ENCODE data around the gene MSI2. TPM values are rescaled to one million over a fixed set of nuclear protein-coding genes. Genes with fewer than 3 reads are reported as not detected.

Gene MSI2
- total RNA-seq, 1 donor from 2014 or later, result 30.4 TPM

DNA sequence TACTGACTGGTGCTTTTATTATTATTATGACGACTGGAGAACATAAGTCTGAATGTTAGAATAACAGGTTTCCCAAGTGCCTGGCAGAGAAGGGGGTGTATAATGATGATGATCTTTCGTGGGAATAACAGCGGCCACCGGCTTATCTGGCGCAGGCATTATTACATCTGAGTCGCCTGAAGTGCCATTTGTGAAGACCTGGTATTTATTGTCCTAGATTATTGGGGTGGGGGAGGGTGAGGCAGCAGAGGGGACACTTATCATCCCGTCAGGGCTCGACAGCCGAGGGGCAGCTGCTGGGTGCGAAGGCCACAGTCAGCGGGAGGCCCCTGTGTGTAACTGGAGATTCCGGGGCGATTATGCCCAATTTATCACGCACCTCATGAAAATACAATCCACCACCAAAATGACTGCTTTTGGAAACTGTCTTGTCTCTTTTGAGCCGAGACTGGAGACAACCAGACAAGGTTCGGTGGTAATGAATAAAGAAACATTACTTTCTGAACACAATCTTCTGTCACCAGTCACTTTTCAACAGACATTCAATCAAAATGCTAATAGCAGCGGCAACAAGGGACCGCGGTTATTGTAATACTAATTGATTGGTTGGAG is 289.5 kb downstream of the MSI2 start:
- ATAC-seq, result no peak

DNA sequence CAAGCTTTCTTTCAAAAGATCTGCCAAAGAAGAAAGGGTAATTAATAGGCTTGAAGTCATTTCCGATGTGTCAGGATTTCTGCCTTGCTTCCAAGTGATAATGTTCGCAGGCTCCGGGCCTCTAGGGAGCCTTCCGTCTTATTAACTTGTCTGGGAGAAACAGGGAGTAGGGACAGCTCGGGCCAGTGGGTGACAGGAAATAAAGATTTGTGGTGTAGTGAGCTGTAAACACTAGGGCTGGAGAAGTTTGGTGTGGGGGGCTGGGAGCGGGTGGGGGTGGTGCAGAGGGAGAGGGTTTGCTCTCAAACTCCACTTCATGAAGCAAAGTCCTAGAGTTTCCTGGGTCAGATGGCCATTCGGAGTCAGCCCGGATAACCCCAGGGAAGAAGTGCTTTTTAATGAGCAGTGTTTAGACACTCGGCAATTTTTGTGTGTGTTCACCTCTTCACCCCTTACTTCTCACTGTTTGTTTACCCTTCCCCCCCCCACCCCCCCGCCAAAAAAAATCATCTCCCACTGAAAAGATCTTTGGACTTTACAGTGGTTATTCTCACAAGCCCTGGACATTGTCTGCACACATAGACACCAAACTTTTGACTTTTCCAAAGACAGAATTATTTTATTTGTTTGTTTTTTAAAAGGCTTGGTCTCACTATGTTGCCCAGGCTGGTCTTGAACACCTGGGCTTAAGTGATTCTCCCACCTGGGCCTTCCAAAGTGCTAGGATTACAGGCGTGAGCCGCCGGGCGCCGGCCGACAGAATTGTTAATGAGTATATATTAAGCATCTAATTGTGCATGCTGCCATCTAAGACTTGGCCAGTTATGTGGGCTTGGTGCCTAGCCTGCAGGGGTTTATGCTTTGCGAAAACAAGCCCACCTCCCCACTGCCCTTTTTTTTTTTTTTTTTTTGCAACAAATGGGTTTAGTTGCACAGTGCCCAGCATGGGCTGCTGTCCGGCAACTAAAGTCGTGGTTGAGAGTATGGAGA is 292.4 kb downstream of the MSI2 start:
- no peak for ATAC-seq

DNA sequence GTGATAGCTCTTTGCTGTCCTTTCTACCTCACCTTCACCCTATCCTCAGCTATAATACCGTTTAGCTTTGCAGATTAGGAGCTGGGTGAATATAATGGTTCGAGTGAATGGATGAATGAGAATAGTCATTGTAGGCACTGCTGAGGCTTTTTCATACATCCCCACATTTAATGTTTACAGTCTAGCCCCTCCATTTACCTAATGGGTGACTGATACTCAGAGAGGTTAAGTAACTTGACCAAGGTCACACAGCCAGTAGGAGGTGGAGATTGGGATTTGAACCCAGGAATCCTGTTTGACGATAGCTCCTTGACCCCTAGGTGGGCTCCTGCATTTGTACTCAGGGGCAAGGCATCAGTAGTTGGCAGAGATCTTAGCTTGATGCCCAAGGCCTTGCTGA is 293.1 kb downstream of the MSI2 start:
- no peak for ATAC-seq

DNA sequence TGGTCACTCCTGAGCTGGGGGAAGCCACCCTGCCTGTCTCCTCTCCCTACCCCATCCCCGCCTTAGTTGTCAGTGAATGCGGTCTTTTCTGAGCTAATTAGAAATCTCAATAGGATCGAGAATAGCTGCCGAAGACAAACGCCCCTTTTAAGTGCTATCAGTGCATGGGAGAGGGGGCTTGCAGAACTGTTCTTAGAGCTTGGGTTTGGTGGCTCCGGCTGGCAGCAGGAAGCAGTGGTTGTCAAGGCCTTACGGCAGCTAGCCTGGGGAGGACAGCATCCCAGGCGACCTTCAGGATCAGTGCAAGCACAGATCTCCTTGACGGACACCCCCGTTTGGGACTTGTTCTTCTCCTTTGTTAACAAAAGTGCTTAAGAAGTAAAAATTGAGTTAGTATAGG is 293.7 kb downstream of the MSI2 start:
- ATAC-seq, result no peak

DNA sequence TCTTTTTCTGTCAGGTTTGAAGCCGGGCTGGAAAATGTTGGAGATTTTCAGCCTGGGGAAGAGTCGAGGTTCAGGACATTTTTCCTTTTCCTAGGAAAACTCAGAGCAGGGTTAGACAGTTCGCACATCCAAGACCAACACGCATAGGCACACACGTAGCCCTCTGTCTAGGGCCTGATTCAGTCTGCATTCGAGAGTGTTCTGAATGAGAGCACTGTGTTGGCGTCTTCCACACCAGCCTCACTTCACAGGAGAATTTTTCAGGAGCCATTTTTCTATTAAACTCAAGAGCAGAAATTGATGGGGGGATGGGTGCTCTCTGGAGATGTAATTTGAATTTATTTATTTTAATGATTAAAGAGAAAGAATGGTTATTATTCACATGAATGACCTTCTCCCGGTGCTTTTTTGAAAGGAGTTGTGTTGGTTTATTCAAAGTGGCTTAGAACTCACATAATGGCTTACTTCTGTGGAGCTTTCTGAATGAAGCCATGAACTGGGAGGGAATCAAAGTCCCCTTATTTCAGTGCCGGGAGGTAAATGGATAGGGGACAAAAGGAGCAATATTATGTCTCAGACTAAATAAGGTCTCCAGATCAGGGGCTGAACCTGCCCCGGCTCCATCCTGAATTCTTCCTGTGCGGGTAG is 294.5 kb downstream of the MSI2 start:
- no peak for ATAC-seq

DNA sequence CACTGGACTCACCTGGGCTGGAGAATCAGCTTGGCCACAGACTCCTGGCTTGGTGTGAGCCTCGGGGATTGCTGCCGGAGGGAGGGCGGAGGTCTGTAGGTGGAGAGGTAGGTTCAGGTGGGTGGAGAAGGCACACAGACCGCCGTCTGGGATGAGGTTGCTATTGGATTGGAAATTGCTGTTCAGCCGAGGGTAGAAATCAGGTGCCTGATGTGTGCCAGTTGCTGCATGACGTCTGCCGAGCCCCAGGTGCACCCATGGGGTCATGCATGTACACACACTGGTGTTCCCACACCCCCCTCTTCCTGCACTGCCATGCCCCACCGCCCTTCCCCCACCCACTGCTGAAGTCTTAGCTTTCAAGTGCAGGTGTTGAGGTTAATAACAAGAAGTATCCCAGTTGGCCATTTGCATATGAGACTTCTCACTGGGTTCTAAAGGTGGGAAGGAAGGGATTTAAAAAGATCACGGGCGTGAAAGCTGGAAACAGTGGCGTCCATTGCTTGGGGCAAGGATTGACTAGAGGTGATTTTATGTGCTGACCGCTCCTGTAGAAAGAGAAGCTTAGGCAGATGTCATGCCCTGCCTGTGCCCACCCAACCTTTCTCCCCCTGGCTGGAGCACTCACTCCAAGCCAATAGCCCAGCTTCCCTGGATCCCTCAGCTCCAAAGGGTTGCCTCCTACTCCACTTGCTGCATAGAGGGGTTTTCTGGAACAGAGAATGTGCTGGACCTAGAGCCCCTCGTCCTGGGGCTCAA is 295.2 kb downstream of the MSI2 start:
- peak; percentile 75 for ATAC-seq

DNA sequence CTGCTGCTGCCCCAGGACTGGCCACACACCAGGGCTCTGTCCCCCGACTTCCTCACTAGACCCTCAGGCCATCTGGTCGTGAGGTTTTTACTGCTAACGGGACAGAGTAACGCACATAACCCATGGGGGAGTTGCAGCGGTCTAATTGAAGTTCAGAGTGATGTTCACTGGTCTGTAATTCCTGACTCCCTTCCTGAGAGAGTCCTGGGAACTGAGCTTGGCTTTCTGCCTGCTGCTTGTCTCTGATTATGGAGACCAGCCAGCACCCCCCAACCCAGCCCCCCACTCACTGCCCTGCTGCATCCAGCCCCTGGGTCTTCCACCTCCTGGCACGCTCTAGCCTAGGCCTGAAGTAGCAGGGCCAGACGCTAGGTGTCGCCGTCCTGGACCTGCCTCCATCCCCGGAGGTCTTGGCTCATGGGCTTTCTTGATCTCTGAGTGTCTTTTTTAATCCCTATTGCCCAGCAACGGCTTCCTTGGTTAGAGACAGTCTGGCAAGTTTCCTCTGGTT is 295.8 kb downstream of the MSI2 start:
- no peak for ATAC-seq

DNA sequence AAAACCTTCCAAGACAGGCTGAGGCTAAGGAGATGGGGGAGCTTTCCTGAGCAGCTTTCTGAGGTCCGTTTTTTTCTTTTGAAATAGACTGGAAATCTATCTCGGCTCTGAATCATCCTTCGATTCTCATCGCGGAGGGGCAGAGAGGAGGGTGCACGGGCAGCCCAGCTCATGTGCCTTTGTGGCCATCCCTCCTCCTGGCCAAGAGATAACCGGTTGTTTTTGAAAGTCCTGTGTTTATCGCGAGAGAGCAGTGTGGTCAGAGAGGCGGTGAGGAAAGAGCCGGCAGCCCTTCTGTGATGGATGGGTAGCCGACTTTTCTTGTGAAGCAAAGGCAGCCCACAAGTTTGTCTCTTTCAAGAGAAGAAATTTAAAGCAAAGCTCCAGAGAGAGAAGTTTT is 297.2 kb downstream of the MSI2 start:
- no peak for ATAC-seq

DNA sequence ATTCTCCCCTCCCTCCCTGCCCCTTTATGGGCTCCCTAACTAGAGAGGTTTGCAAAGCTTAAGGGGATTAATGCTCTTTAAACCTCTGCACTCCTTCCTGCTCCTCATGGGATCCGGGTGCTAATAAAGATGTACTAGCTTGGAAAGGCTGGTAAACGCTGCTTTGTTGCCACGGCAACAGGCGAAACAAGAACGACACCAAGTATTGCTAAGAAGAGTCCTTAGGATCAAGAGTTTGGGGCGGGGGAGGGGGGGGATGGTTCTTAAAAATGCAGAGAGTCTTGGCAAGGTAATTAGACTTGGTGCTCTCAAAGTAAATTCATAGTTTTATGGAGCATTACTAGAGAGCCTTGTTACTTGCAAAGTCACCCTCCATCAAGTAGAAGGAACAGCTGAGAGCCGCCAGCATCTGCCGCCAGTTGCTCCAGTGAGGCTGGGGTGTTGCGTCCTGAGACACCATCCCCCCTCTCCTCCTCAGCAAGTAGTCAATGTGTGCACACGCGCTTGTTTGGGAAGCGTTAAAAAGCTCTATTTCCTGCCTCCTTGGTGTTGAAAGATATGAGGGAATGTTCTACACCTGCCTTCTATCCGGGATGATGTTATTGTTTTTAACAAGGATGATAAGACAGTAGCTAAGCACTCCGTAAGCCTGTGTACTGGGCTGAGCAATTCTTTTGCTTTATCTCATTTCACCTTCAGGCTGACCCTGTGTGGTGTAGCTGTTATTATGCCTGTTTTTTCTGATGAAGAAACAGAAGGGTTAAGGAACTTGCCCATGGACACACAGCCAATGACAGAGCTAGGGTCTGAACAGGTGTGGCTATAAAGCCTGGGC is 297.9 kb downstream of the MSI2 start:
- no peak for ATAC-seq

DNA sequence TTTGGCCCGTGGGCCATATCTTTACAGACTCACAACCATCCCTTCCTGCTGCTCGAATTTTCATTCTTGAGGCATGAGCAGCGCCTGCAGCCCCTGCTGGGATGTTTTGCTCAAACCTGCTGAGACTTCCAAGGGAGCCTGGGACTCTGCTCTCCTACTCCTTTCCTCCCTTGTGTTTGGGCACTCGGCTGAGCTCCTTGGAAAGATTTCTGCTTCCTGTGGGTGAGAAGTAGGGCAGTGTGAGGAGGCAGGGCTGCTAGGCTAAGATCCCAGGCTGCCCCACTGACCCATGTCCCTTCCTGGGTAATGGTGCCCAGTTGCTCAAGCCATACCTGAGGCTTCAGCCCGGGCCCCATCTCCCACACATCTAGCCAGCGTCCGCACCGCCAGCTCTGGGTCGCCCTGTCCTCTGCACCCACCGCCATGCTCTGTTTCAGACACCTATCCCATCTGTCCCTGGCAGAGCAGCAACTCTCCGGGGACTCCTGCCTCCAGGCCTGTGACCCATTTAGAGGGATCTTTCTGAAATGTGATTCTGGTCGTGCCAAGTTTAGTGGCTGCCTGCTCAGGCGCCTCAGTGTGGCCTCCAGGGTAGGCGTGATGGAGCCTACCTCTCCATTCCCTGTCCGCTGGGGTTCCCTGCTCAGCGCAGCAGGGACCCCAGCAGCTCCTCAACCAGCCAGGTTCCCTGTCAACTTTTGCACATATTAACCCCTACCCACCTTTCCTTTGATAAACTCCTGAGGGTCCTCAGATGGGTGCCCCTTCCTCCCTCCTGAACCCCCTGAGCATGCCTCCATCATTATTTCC is 298.7 kb downstream of the MSI2 start:
- ATAC-seq, result no peak

DNA sequence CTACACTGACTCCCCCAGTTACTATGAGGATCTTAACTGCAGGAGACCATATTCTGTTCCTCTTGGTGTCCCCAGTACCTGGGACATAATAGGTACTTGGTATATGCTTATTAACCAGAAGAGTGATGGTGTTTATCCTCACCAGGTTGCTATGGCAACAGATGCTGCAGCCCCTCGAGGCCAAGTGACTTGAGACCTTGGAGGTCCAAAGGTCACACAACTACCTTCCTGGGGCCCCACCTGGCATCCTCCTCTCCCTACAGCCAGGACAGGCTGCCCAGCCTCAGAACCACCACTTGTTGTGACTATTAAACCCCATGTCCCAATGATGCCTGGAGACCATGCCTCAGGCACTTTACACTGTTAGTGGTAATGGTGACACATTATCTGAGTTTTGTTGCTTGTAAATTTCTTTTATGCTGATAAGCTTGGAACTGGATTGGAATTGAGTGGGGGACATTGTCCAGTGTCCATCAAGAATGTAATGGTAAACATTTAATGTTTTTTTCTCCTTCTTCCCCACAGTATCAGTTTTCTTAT is 299.4 kb downstream of the MSI2 start:
- no peak for ATAC-seq

DNA sequence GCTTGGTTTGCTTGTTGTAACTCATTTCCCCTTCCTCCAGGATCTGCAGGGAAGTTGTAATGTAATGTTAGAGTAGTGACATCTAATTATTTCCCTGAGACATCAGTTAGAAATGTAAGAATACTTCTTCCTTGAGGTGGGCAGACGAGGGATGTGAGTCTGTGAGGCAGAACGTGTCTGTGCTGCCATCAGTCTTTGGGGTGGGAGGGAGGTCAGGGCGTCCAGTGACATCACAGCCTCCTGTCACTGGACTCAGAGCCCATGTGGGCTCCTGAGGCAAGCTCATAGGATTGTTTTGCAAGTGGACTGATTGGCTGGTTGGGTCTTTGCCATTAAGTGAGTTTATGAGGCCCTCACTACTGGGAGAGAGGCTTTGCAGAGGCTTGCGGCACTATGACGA is 300.0 kb downstream of the MSI2 start:
- no peak for ATAC-seq

DNA sequence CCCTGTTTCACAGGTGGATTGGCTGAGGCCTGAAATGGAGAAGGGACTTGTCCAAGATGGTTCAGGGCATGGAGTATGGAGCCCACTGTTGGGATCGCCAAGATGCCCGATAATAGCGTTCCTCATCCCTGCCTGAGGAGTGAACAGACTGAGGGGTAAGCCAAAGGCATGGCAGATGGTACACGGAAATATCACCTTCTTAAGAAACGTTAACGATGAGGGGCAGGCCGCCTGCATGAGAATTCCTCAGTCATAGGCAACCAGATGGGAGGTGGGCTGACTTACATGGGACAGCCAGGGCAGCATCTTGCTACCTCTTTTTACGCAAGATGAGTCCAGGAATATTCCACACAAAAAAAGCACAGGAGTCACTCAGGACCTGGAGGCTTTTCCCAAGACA is 300.7 kb downstream of the MSI2 start:
- no peak for ATAC-seq

DNA sequence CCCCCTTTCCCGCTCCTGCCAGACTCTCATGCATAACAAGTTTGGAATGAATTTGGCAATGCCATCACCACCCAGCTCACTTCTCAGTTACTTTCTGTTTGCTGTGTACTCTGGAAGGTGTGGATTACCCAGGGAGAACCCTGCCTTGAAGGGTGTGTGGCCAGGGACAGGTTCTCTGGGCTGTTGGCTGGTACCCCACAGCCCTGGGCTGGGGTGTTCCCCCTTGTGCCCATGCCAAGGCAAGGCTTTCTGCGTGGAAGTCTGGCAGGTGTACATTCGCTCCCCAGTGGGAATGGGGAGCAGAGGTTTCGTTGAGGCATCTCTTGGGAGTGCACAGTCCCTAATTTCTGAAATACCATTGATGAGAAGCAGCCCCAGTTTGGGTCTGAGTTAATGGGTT is 301.1 kb downstream of the MSI2 start:
- ATAC-seq, result peak; percentile 67

DNA sequence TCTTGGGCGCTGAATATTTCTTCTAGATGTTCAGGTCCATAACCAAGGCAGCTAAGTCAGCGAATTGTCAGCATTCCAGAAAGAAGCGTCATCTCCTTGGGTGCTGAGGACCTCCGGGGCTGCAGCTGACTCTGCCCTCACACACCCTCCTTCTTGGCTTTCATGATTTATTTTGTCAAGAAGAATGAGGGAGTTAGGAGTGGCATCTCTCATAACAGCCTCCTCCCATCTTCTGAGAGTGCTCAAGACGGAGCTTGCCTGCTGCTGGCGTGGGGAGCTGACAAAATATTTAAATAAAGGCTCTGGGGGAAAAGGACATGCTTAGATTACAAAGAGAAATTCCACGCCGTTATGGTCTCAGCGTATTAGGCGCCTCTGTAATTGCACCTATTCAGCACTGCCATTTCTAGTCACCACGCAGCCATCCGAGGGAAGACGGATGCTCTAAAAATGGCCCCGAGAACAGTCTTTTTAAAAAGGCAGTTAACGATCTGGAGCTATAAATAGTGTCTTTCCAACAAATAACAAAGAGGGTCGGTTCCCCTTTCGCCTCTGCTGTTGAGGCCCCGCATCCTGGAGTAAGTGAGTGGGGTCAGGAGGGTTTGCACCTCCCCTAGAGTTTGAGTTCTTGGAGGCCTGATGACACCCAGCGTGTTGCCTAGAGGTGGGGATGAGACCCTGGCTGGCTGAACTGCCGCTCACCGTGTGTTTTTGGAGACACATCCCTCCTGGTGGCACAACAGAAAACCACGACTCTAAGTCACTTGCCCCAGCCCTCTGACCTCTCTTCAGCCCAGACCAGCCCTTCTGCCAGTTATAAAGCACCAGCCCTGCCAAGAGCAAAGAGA is 301.7 kb downstream of the MSI2 start:
- peak; percentile 82 for ATAC-seq

DNA sequence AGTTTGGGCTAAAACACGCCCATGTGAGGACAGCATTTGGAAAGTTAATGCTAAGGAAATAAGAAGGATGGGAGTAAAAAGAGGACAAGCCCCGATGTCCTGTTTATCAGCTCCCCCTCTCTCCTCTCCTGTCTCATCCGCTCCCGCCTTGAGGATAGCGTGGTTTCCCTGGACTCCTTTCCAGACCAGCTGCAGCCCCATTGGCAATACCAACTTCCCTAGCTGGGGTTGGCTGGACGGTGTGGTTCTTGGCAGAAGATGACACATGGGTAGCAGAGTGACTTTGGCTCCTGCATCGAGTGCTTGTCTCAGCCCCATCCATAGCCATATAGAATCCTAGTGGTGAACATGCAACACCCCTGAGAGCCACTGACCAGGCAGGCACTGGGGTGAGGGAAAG is 302.9 kb downstream of the MSI2 start:
- ATAC-seq, result no peak

DNA sequence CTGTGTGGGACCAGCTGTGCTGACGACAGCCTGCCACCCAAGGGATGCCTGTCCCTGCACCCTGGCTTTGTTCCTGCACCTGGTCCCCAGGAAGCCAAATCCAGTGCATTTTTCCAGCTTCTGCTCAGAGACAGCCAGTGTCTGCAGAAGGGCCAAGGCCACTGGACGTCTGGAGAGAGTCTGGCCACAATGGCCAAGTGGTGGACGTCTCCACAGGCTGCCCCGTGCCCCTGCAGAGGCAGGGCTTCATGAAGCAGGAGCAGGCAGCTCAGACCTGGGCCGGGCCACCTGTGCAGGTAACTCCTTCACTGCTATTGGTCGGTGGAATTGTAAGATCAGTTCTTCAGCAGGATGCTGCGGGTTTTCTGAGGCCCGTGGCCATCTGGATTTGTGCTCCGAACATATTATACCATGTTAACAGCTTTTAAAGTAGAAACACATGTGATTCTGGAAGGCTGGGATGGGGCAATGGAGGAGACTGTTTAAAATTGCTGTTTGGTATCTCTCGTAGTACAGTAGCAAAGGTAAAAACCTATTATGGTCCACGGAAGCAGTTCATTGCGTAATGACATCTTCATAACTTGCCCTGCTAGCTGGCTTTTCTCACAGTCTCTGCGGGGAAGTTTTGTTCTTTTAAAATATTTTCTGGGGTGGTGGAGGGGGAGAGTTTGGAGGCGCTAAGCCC is 303.5 kb downstream of the MSI2 start:
- ATAC-seq, result no peak

DNA sequence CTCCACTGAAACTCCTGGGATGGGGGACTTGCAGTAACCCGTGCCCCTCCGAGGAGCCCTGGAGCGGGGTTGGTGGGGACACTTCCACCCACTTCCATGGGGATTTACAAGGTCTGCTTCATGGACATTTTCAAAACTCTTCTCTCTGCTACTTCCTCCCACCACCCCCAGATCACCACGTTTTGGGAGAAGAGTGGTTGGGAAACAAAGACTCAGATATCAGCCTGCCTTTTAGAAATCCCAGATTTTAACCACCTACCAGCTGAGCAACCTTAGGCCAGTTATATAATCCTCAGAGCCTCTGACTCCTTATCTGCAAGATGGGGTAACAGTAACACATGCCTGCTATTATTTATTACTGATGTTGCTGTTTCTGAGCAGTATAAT is 304.0 kb downstream of the MSI2 start:
- no peak for ATAC-seq
